GM12865 (cell line): Measurements from ENCODE around the gene SLC1A4.

Source experiments
- DNase-seq: peaks from one replicate; pipeline ENCODE4 v3.0.0; 2010; ENCODE audit warnings: low read depth
- H3K4me3 ChIP-seq: 2 replicates; pipeline ENCODE4 v1.5.1; 2011; ENCODE audit warnings: mild to moderate bottlenecking, low read depth, low read length, control low read depth
- CTCF ChIP-seq: IDR thresholded peaks from 2 replicates; pipeline ENCODE4 v1.5.1; 2011; ENCODE audit warnings: low read length, control low read depth, low read depth, inconsistent platforms; ENCODE audit not compliant: insufficient read depth; ENCODE audit errors: missing control alignments

SLC1A4 gene

GRCh38 chr2:65024149-65024829, 35.1 kb downstream of the SLC1A4 start:
- DNase-seq: no peak
- no peak for TF ChIP-seq CTCF

GRCh38 chr2:65025453-65026123, 36.4 kb downstream of the SLC1A4 start:
- DNase-seq: no peak
- no peak for TF ChIP-seq CTCF
- H3K4me3 ChIP-seq: no peak overlapping the region

More at GRCh38 chr2:65024149-65024829, 35.1 kb downstream of the SLC1A4 start:
- H3K4me3 ChIP-seq: no peak overlapping the region

GRCh38 chr2:65026154-65026553, 37.0 kb downstream of the SLC1A4 start:
- TF ChIP-seq CTCF: no peak
- no peak overlapping the region for H3K4me3 ChIP-seq
- no peak for DNase-seq

GRCh38 chr2:65026704-65027464, 37.7 kb downstream of the SLC1A4 start:
- DNase-seq: no peak
- H3K4me3 ChIP-seq: no peak overlapping the region
- TF ChIP-seq CTCF: no peak

GRCh38 chr2:65027616-65028244, 38.5 kb downstream of the SLC1A4 start:
- DNase-seq: no peak
- no peak overlapping the region for H3K4me3 ChIP-seq
- TF ChIP-seq CTCF: no peak

- TF ChIP-seq CTCF: no peak
- peak; percentile 48 for DNase-seq
- H3K4me3 ChIP-seq: peak overlapping the region; percentile 6
Observed at GRCh38 chr2:65030476-65031332, 41.5 kb downstream of the SLC1A4 start.
